NCI-H345 (cell line): ENCODE results near the gene PLEKHA5.
A peak's percentile ranks its signal among the peaks of the same experiment; 100 is the strongest.

Experiments
- DNase-seq: peaks from one replicate; lab custom pipeline; 2025; lab: John Stamatoyannopoulos, UW

The PLEKHA5 gene

DNA sequence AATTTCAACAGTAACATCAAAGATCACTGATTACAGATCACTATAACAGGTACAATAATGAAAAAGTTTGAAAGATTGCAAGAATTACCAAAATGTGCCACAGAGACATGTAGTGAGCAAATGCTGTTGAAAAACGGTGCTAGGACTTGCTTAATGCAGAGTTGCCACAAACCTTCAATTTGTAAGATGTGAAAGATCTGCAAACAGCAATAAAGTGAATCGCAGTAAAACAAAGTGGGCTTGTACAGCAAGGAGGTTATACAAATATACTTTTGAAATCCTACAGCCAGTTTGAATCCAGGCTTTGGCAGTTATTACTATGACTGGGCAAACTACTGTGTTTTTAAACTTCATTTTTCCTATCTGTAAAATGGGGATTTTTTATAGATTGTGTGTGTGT, 1.0 kb upstream of the PLEKHA5 start:
- no peak for DNase-seq

DNA sequence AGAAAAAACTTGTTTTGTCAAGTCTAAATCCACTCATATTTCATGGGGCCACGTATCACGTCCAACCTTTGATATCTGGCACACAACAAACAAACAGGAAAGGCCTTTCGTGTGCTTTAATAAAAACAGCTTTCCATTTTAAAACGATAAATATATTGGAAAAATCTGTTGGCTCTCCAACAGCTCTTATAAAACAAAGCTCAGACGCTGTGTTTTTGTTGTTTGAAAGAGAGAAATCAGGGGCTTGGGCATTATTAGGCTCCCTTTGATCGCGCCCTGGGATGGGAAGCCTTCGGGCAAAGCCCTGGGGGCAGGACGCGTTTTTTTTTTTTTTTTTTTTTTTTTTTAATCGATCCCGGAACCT, 429 bp upstream of the PLEKHA5 start:
- DNase-seq, result no peak

GRCh38 chr12:19130224-19131024, 891 bp downstream of the PLEKHA5 start:
- DNase-seq, result peak; percentile 41

- peak; percentile 41 for DNase-seq
These were observed 1.5 kb downstream of the PLEKHA5 start for GRCh38 chr12:19131025-19131444.

DNA sequence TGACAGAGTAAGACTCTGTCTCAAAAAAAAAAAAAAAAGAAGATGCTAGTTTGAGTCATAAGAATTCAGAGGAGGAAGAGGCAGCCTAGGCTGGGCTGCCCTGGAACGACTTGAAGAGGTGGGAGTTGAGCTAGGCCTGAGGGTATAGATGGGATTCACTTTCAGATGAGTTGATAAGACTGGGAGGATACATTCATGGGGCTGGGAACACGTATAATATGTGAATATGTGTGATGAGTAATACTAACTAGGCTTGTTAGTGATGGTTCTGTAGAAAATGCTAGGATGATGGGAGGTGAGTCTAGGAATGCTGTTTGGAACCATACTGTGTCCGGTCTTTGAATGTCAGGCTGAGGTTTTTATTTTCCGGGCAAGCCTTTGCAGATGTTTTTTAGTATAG, 9.0 kb downstream of the PLEKHA5 start:
- DNase-seq, result no peak

DNA sequence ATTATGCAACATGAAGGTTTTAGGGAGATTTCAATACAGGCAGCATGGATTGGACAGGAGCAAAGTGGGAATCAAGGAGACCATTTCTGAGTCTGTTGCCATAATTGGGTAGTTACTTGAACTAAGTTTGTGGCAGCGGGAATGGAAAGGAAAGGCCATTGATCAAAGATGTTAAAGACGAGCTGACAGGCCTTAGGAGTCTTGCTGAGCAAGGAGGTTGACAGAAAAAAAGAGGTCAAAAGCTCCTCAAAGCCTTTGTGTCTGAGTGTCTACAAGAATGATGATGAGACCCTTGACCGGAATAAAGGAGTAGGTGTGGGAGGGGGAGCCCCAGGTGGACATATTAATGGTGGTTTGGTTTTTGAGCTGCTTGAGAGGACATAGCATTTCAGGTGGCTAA, 9.4 kb downstream of the PLEKHA5 start:
- no peak for DNase-seq

GRCh38 chr12:19139615-19140194, 10.2 kb downstream of the PLEKHA5 start:
- DNase-seq, result no peak

GRCh38 chr12:19140381-19141236, 11.1 kb downstream of the PLEKHA5 start:
- DNase-seq, result no peak

GRCh38 chr12:19142499-19142898, 13.0 kb downstream of the PLEKHA5 start:
- DNase-seq, result no peak

GRCh38 chr12:19144287-19144686, 14.8 kb downstream of the PLEKHA5 start:
- DNase-seq, result no peak

DNA sequence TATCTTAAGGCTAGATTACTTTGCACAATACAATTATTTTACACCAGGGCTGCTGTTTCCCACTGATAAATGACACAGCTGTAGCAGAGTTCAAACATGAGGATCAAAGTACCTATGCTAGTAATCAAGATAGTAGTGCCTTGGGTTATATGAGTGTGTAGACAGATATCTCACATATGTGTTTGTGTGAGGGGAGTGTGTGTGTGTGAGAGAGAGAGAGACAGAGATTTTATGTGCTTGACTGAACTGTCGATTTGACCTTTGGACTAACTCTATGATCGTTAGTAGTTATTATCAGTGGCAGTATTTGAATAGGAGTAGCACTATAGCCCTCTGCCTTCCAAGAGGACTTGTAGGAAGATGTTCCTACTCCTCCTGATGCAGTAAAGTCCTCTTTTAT, 15.5 kb downstream of the PLEKHA5 start:
- DNase-seq, result no peak

DNA sequence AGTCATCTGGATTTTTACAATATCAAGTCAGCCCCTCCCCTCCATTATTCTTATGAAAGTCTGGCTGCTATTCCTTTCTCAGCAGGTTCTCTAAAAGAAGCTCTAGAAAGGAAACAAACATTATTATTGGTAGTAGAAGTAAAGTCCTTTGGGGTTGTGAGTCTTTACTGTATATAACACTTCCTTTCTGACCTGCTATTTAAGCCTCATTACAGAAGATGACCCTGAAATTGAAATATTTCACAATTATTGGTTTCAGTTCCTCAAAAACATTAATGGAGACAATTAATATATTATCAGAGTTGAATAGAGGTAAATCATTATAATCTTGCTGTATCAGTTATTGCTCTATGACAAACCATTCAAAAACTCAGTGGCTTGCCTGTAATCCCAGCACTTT, 19.3 kb downstream of the PLEKHA5 start:
- DNase-seq, result no peak

DNA sequence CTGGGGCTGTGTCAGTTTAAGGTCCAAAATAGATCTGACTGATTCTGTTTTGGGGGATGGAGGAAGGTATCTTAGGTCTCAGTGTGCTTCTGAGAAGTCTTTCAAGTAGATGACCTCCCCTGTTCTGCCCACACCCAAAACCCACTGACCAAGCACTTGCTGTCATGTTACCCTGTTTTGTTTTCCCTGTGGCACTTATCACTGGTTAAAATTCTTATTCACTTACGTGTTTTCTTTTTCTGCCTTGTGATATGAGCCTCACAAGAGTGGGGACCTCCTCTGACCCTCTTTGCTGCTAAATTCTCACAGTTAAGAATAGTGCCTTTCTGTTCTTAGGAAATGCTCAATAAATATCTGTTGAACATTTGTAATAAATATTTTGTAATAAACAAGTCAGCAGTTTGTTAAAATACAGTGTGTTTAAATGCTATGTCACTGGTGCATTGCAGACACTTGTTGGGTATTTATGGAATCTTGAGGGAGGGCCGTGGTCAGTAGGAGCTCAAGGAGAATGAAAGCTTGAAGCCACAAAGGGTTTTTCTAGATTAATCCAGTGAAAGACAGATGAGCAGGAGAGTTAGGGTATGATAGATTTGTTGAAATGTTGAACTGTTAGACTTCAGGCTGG, 20.9 kb downstream of the PLEKHA5 start:
- DNase-seq, result no peak

DNA sequence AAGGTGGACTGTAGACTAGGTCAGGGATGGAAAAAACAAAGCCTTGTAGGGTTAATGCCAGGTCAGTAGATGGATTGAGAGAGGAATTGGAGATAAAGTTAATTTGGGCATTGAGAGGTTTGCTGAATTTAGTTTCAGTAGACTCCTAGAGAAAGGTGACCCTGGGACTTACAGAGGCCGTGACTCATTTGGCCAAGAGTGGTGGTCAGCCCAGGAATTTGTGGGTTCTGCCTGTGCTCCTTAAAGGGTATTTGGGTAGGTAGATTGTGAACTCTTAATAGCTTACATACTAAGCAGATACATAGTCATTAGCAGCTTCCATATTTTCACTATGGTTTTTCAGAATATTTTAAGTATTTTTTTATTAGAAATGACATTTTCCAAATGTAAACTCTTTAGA, 21.8 kb downstream of the PLEKHA5 start:
- no peak for DNase-seq

GRCh38 chr12:19153396-19153795, 23.9 kb downstream of the PLEKHA5 start:
- DNase-seq, result no peak

DNA sequence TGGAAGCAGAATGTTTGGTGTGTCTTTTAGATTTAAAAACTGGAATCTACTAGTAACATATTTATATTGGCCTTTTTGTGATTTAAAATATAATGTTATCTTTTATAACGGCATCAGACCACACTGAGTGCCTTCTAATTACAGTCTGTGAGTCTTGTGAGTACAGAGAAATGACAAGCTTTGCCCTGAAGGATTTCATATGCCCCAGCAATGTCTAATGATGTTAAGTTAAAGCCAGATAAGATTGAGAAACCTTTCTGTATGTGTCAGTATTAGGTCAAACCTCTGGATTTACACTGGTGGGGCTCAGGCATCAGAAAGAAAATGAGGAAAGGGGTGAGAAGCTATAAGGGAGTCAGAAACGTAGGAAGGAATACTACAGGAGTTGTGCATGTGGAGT, 25.2 kb downstream of the PLEKHA5 start:
- DNase-seq, result no peak

GRCh38 chr12:19155981-19156734, 26.6 kb downstream of the PLEKHA5 start:
- no peak for DNase-seq

GRCh38 chr12:19158923-19159322, 29.4 kb downstream of the PLEKHA5 start:
- no peak for DNase-seq

DNA sequence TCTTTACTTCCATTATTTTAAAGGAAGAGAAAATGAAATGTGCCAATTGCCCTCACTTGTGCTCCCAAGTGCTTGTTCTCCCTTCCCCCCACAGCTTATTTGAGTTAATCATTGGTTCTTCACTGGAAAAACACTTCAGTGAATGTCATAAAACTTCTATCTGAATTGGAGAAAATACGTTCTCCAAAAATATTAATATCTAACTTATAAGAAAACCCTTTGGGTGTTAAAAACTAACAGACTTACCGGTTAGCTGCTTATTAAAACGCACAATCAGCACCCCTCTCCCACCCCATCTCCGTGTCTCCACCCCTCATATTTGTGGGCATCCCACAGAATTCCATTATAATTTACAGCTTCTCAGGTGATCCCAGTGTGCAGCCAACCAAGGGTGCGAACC, 31.7 kb downstream of the PLEKHA5 start:
- DNase-seq, result no peak

DNA sequence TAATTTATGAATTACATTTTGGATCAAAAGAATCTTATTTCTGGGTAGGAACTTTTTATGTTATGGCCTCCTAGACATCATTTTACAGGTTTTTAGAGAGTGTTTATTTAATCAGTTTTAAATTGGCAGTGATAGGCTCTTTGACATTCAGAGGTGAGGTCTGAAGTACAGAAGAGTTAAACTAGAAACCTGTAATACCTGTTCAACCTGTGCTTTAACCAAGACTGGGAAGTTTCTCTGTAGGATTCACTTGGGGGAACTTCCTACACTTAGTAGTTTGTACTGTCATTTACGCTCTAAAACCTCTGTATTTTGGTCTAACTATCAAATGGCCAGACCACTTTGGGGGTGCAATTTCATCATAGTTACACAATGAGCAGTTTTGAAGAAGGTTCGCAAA, 35.9 kb downstream of the PLEKHA5 start:
- DNase-seq, result no peak

DNA sequence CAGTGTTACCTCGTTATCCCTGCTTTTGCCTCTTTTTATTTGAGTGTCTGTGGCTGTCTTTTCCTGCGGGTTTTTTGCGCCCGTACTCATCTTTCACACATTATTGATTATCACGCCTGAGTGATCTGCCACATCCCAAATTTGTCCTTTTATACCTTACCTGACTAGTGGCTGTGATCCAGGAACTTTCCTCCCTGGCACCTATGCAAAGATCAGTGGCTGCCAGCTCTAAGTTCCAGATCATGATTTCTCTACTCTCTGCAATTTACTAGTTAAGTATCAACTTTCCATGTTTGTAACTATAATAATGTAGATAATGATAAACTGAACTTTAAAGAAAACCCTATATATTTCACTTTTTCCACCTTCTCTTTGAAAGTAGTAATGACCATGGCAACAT, 36.9 kb downstream of the PLEKHA5 start:
- no peak for DNase-seq

DNA sequence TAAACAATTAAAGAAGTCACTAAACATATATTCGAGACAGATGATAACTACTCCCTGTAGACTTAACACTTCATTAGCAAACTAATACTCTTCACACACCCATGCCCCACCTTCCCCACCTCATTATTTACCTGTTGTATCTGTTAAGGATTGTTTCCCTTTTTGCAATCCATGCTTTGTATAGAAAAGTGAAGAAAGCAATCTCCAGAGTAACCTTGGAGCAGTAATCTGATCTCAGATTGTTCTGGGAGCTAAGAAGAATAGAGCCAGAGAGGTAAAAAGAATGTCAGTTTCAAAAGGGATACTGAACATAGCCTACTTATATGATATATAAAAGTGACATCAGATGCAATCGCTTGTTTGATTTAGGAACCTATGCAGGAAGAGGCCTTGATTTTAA, 37.4 kb downstream of the PLEKHA5 start:
- no peak for DNase-seq
